H1 (cell line): Measurements from ENCODE around the gene YWHAE. TPM values are rescaled to one million over a fixed set of nuclear protein-coding genes. Genes with fewer than 3 reads are reported as not detected.
A peak's percentile ranks its signal among the peaks of the same experiment; 100 is the strongest.

Source experiments
- CTCF ChIA-PET: fragments of 300-600 bp; sonication (Branson Sonifier 250); formaldehyde crosslinking; loops from one replicate; lab custom pipeline; 2021; ENCODE audit not compliant: partially characterized antibody; lab: Charles Lee
- POLR2A ChIA-PET: fragments of 300-600 bp; sonication (Branson Sonifier 250); formaldehyde crosslinking; loops from one replicate; lab custom pipeline; 2021; ENCODE audit warnings: inconsistent platforms; ENCODE audit not compliant: partially characterized antibody; lab: Charles Lee
- DNase-seq, 2 experiments: peaks; one replicate each; pipeline versions ENCODE4 v3.0.0 to v3.0.0-alpha.2; 2010 to 2022; ENCODE audit warnings: low spot score in 2 of 2, low read depth in 1 of 2, mixed read lengths in 1 of 2
- FAIRE-seq: peaks from 2 replicates; lab custom pipeline; 2011; peaks lifted over from hg19 to GRCh38; lab: Jason Lieb, UNC
- H2AFZ ChIP-seq: 2 replicates; pipeline ENCODE4 v1.8.1; 2012; ENCODE audit warnings: low read length, inconsistent platforms
- H2AK5ac ChIP-seq: 2 replicates; pipeline ENCODE4 v1.6.1; 2013; ENCODE audit warnings: low read depth, low read length
- H2BK120ac ChIP-seq: replicated peaks from 2 replicates; pipeline ENCODE3; 2013; ENCODE audit warnings: low read depth, low read length, inconsistent platforms
- H2BK12ac ChIP-seq: 2 replicates; pipeline ENCODE4 v1.6.1; 2013; ENCODE audit warnings: low read depth, low read length
- H2BK15ac ChIP-seq: 2 replicates; pipeline ENCODE4 v1.6.1; 2013; ENCODE audit warnings: low read length
- H2BK20ac ChIP-seq: 2 replicates; pipeline ENCODE4 v1.6.1; 2013; ENCODE audit warnings: low read length
- H2BK5ac ChIP-seq: 2 replicates; pipeline ENCODE4 v1.6.1; 2013; ENCODE audit warnings: low read depth, low read length
- H3K14ac ChIP-seq: 2 replicates; pipeline ENCODE4 v1.6.1; 2013; ENCODE audit warnings: inconsistent platforms; ENCODE audit not compliant: insufficient read length
- H3K18ac ChIP-seq: 2 replicates; pipeline ENCODE4 v1.6.1; 2013; ENCODE audit warnings: low read length; ENCODE audit errors: extremely low read depth
- H3K23ac ChIP-seq: 2 replicates; pipeline ENCODE4 v1.6.1; 2013; ENCODE audit warnings: inconsistent platforms; ENCODE audit not compliant: insufficient read length
- H3K23me2 ChIP-seq: 2 replicates; pipeline ENCODE4 v1.6.1; 2013; ENCODE audit warnings: low read depth, low read length
- H3K27ac ChIP-seq: 2 replicates; pipeline ENCODE4 v1.6.1; 2011; ENCODE audit warnings: low read depth, low read length, inconsistent platforms
- H3K27me3 ChIP-seq, 4 experiments: replicated peaks in 1 of 4; 1 replicate in 1 of 4; 2 replicates in 3 of 4; pipeline versions ENCODE4 v1.6.1 to v1.8.1; 2011 to 2013; ENCODE audit warnings: low read length in 3 of 4, mild to moderate bottlenecking in 3 of 4, inconsistent platforms in 2 of 4, mixed read lengths in 2 of 4, moderate library complexity in 1 of 4; ENCODE audit not compliant: control insufficient read depth in 3 of 4, insufficient read depth in 3 of 4; ENCODE audit errors: extremely low read depth in 1 of 4
- H3K36me3 ChIP-seq, 4 experiments: 2 replicates each; pipeline versions ENCODE4 v1.6.1 to v1.8.1; 2011 to 2013; ENCODE audit warnings: mild to moderate bottlenecking in 4 of 4, low read length in 3 of 4, moderate library complexity in 2 of 4, control low read depth in 1 of 4, inconsistent platforms in 1 of 4; ENCODE audit not compliant: insufficient read depth in 4 of 4, control insufficient read depth in 2 of 4
- H3K4ac ChIP-seq: replicated peaks from 2 replicates; pipeline ENCODE3; 2013; ENCODE audit warnings: low read length, low read depth, mixed read lengths, inconsistent platforms; ENCODE audit not compliant: insufficient read length
- H3K4me1 ChIP-seq, 4 experiments: replicated peaks in 1 of 4; 1 replicate in 1 of 4; 2 replicates in 3 of 4; pipeline versions ENCODE4 v1.6.1 to v1.8.1; 2011 to 2013; ENCODE audit warnings: low read length in 3 of 4, inconsistent platforms in 2 of 4, mixed read lengths in 1 of 4; ENCODE audit not compliant: insufficient read depth in 4 of 4, control insufficient read depth in 3 of 4
- H3K4me2 ChIP-seq, 2 experiments: 2 replicates each; pipeline versions ENCODE4 v1.6.1 to v1.8.1; 2011 to 2013; ENCODE audit warnings: low read depth in 2 of 2, low read length in 2 of 2, control low read depth in 1 of 2, inconsistent platforms in 1 of 2, mild to moderate bottlenecking in 1 of 2; ENCODE audit not compliant: insufficient read depth in 1 of 2
- H3K4me3 ChIP-seq, 4 experiments: fragments of 200-600, 300-600 bp in 1 of 4; sonication (generic), shearing (Covaris generic), sonication (Bioruptor Twin) in 1 of 4; 2 replicates each; pipeline versions ENCODE4 v1.5.1 to v1.8.1; 2011 to 2016; ENCODE audit warnings: low read length in 4 of 4, low read depth in 3 of 4, control low read depth in 2 of 4, inconsistent platforms in 2 of 4, mild to moderate bottlenecking in 2 of 4, mixed read lengths in 1 of 4, moderate library complexity in 1 of 4; ENCODE audit not compliant: insufficient read depth in 2 of 4; ENCODE audit errors: extremely low read depth in 1 of 4
- H3K56ac ChIP-seq: replicated peaks from 2 replicates; pipeline ENCODE3; 2013; ENCODE audit warnings: low read depth, mild to moderate bottlenecking, mixed read lengths, low read length, inconsistent platforms; ENCODE audit not compliant: insufficient read length
- H3K79me1 ChIP-seq: 2 replicates; pipeline ENCODE4 v1.6.1; 2013; ENCODE audit warnings: low read depth, low read length, control low read depth
- H3K79me2 ChIP-seq, 2 experiments: 2 replicates each; pipeline versions ENCODE4 v1.6.1 to v1.8.1; 2012 to 2013; ENCODE audit warnings: low read length in 2 of 2, mild to moderate bottlenecking in 2 of 2, inconsistent platforms in 1 of 2; ENCODE audit not compliant: insufficient read depth in 2 of 2, control insufficient read depth in 1 of 2
- H3K9ac ChIP-seq, 4 experiments: replicated peaks in 1 of 4; 1 replicate in 1 of 4; 2 replicates in 3 of 4; pipeline versions ENCODE4 v1.6.1 to v1.8.1; 2011 to 2013; ENCODE audit warnings: low read depth in 3 of 4, low read length in 3 of 4, control low read depth in 2 of 4, mild to moderate bottlenecking in 2 of 4, moderate library complexity in 2 of 4, inconsistent platforms in 1 of 4; ENCODE audit errors: extremely low read depth in 1 of 4
- H3K9me3 ChIP-seq, 2 experiments: 2 replicates each; pipeline versions ENCODE4 v1.6.1 to v1.8.1; 2012 to 2013; ENCODE audit warnings: mild to moderate bottlenecking in 2 of 2, moderate library complexity in 2 of 2, control low read depth in 1 of 2, inconsistent platforms in 1 of 2, low read depth in 1 of 2, low read length in 1 of 2, mixed read lengths in 1 of 2; ENCODE audit not compliant: insufficient read depth in 2 of 2
- H4K20me1 ChIP-seq, 2 experiments: replicated peaks in 1 of 2; 2 replicates each; pipeline versions ENCODE3 to v1.8.1; 2011 to 2013; ENCODE audit warnings: inconsistent platforms in 2 of 2, low read length in 2 of 2, mild to moderate bottlenecking in 1 of 2; ENCODE audit not compliant: insufficient read depth in 2 of 2, control insufficient read depth in 1 of 2
- H4K5ac ChIP-seq: 2 replicates; pipeline ENCODE4 v1.6.1; 2013; ENCODE audit warnings: low read length, low read depth, mixed read lengths, inconsistent platforms; ENCODE audit not compliant: insufficient read length
- H4K8ac ChIP-seq: 2 replicates; pipeline ENCODE4 v1.8.0; 2013; ENCODE audit warnings: mild to moderate bottlenecking, moderate library complexity, low read length, inconsistent platforms; ENCODE audit not compliant: insufficient read depth; ENCODE audit errors: extremely low read depth
- H4K91ac ChIP-seq: replicated peaks from 2 replicates; pipeline ENCODE3; 2013; ENCODE audit warnings: low read length, mixed read lengths, inconsistent platforms; ENCODE audit not compliant: insufficient read length
- JUND ChIP-seq: IDR thresholded peaks from 2 replicates; pipeline ENCODE4 v1.6.1; 2011; ENCODE audit warnings: mild to moderate bottlenecking, improper control_type of control experiment, low read length
- KDM1A ChIP-seq: fragments of 200-600, 300-600 bp; sonication (generic); IDR thresholded peaks from 2 replicates; pipeline ENCODE4 v1.7.1; 2016; ENCODE audit warnings: mild to moderate bottlenecking, low read length, borderline replicate concordance
- NANOG ChIP-seq: IDR thresholded peaks from 2 replicates; pipeline ENCODE4 v1.6.1; 2011; ENCODE audit warnings: low read length, low read depth, mild to moderate bottlenecking, inconsistent platforms; ENCODE audit not compliant: insufficient read depth, poor library complexity, severe bottlenecking
- SAP30 ChIP-seq: fragments of 300-600 bp; sonication (generic); IDR thresholded peaks from 2 replicates; pipeline ENCODE4 v1.7.1; 2012; ENCODE audit warnings: low read length, moderate library complexity, mild to moderate bottlenecking, inconsistent platforms; ENCODE audit not compliant: insufficient read depth, insufficient replicate concordance
- SIN3A ChIP-seq, 2 experiments: IDR thresholded peaks in 1 of 2; conservative IDR thresholded peaks in 1 of 2; 2 replicates each; pipeline ENCODE4 v1.6.1; 2011 to 2012; ENCODE audit warnings: low read length in 2 of 2, improper control_type of control experiment in 1 of 2, low read depth in 1 of 2, mild to moderate bottlenecking in 1 of 2
- WGBS, 2 experiments: shearing (Covaris generic) in 1 of 2; methylation state at CpG; one replicate each; pipeline versions ENCODE4 v1.1.6 to v1.1.7; 2013 to 2015; ENCODE audit warnings: low lambda C conversion rate in 2 of 2, mixed read lengths in 2 of 2, inconsistent platforms in 1 of 2, low coverage in 1 of 2, missing lambda C conversion rate in 1 of 2; ENCODE audit not compliant: insufficient replicate concordance in 2 of 2, insufficient coverage in 1 of 2, insufficient read length in 1 of 2; ENCODE audit errors: extremely low coverage in 1 of 2, missing lambda C conversion rate in 1 of 2; 5-methylcytosine and 5-hydroxymethylcytosine counted together
- polyA plus RNA-seq, 7 experiments: library from polyadenylated mRNA; depleted of rRNA in 3 of 7; stranded (reverse) in 5 of 7; unstranded in 2 of 7; fragments of >200 nt in 5 of 7; fragments of 200-250 nt in 2 of 7; gene quantifications; 1 replicate in 5 of 7; 2 replicates in 1 of 7; 4 replicates in 1 of 7; pipeline versions ENCODE4 v1.2.1 to v1.2.3, GENCODE V29; 2011 to 2013; ENCODE audit warnings: missing spikeins in 2 of 7, mixed read lengths in 2 of 7
- total RNA-seq: library from RNA; stranded (reverse); fragmentation: NEBNext Ultra II Directional; extraction: Animal tissue kit (Norgen Biotek cat#: 25700); gene quantifications from 2 replicates; pipeline ENCODE4 v1.2.1, GENCODE V29; 2021
- TF ChIP-seq, protein P1 (sequence below): IDR thresholded peaks from 2 replicates; pipeline ENCODE4 v1.6.1; 2011; ENCODE audit warnings: low read depth, mild to moderate bottlenecking, low read length; ENCODE audit not compliant: insufficient read depth
- TF ChIP-seq, protein P2 (sequence below): IDR thresholded peaks from 2 replicates; pipeline ENCODE4 v1.6.1; 2011; ENCODE audit warnings: low read length, improper control_type of control experiment

The YWHAE gene
- total and polyA plus RNA-seq, 2 of the 8 experiments (the other 6 are each of a cell fraction or from before 2014, with no cell fraction given) = 559 to 1,186 TPM

DNA sequence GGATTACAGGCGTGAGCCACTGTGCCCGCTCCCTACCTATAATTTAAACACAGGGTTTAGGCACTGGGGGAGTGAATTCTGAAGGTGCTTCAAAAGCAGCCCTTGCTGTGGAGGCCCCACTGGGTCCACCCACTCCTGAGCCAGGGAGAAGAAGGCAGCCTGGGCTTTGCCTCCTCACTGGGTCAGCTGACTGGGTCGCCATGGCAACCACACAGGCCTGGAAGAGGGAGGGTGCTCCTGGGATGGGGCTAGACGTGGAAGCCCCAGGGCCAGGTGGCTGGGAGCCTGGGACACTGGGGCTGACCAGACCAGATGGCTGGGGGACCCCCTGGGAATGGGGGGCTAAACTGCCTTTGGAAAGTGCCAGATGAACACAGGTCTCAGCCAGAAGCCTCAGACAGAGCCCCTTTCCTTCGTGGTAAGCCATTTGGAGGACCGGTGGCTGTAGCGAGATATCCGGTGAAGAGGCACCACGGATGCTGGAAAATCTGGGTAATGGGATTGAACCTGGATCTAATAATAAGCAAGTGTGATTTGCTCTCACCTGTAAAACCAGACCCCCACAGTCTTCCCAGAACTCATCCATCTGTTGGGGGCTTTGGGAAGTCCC, 87.7 kb downstream of the YWHAE start:
- Histone ChIP-seq H2BK12ac (no peak overlapping the region), H4K8ac (peak overlapping the region; percentile 11), H3K79me1 (no peaks in the 10 kb centered on the region), H3K4me3 (no peak overlapping the region), H4K91ac (no peak overlapping the region), H2BK120ac (no peak overlapping the region), H3K4me2 (no peak overlapping the region), H4K5ac (no peak overlapping the region), H3K14ac (no peak overlapping the region), H3K9ac (no peak overlapping the region), H2BK5ac (no peak overlapping the region), H2AK5ac (no peak overlapping the region), H3K79me2 (no peaks in the 10 kb centered on the region), H4K20me1 (no peaks in the 10 kb centered on the region), H2BK20ac (no peak overlapping the region), H2AFZ (no peak overlapping the region), H3K4ac (no peak overlapping the region), H3K4me1 (no peaks in the 10 kb centered on the region), H3K27me3 (no peaks in the 10 kb centered on the region), H3K27ac (no peak overlapping the region), H3K36me3 (no peaks in the 10 kb centered on the region), H2BK15ac (no peak overlapping the region), H3K23ac (no peak overlapping the region), H3K56ac (no peak overlapping the region), H3K18ac (no peak overlapping the region), H3K23me2 (no peaks in the 10 kb centered on the region), H3K9me3 (no peaks in the 10 kb centered on the region)
- POLR2A ChIA-PET = no interaction called here
- FAIRE-seq (no peak), DNase-seq (peak in 1 of 2 experiments; percentile 68)
- 69% methylated on average over 9 of the region's 9 CpGs; no CpG with 5 or more reads in 1 of the 2 experiments for WGBS, 2 experiments
- CTCF ChIA-PET = no interaction called here
- TF ChIP-seq KDM1A = no peak
- TF ChIP-seq, protein P1, sequence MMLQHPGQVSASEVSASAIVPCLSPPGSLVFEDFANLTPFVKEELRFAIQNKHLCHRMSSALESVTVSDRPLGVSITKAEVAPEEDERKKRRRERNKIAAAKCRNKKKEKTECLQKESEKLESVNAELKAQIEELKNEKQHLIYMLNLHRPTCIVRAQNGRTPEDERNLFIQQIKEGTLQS = 0 out of 2 replicates have a peak, but pooled peaks have one; percentile 11
- TF ChIP-seq, protein P2, sequence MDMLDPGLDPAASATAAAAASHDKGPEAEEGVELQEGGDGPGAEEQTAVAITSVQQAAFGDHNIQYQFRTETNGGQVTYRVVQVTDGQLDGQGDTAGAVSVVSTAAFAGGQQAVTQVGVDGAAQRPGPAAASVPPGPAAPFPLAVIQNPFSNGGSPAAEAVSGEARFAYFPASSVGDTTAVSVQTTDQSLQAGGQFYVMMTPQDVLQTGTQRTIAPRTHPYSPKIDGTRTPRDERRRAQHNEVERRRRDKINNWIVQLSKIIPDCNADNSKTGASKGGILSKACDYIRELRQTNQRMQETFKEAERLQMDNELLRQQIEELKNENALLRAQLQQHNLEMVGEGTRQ = peak; percentile 80
- TF ChIP-seq SAP30 = no peak
- TF ChIP-seq SIN3A (conservative IDR thresholded peaks at IDR 0.05 in 1 of 2, IDR thresholded peaks at IDR 0.05 in 1 of 2; ENCODE audit: low read depth in 1 of 2, low read length in 2 of 2) = no peak
- no peak for TF ChIP-seq JUND
- TF ChIP-seq NANOG = no peak
